OCI-LY3 (cell line): ENCODE results near the gene PGAM2.

Experiments used
- EZH2phosphoT487 ChIP-seq: fragments of 200-600 bp; shearing (Covaris generic); IDR thresholded peaks from 2 replicates; pipeline ENCODE4 v1.6.1; 2018; ENCODE audit warnings: antibody characterized with exemption, mixed run types, low read depth
- TF ChIP-seq, protein P1 (sequence below): fragments of 200-600, 300-600 bp; sonication (generic); IDR thresholded peaks from 2 replicates; pipeline ENCODE4 v1.5.1; 2014; ENCODE audit warnings: antibody characterized with exemption, low read length, low read depth

DNA sequence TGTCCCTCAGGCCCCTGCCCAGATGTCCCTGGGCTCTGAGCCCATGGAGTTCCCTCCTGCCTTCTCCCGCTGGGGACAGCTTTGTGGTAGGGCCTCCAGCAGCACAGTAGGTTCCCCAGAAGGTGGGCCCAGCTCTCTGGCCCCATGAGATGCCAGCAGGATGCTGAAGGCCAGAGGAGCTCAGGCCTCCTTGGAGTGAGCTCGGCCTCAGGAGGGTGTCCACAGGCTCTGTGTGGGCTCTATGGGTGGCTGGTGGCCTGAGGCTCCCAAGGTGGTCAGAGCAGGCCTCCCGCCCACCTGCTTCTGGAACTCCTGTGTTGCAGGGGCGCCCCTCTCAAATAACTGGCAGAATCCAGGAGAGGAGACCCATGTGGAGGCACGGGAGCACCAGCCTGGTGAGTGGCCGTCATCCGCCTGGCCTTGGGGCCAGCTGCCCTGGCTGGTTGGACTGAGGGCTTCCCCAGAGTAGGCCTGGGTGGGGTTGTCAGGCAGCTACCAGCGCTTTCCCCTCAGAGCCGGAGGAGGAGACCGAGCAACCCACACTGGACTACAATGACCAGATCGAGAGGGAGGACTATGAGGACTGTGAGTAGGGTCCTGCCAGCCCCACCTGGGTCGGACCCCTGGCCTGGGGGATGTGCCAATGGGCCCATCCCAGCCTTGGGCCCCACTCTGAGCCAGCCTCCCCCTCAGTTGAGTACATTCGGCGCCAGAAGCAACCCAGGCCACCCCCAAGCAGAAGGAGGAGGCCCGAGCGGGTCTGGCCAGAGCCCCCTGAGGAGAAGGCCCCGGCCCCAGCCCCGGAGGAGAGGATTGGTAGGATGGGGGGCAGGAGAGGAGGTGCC lies 42.0 kb upstream of the PGAM2 start:
- TF ChIP-seq, protein P1, sequence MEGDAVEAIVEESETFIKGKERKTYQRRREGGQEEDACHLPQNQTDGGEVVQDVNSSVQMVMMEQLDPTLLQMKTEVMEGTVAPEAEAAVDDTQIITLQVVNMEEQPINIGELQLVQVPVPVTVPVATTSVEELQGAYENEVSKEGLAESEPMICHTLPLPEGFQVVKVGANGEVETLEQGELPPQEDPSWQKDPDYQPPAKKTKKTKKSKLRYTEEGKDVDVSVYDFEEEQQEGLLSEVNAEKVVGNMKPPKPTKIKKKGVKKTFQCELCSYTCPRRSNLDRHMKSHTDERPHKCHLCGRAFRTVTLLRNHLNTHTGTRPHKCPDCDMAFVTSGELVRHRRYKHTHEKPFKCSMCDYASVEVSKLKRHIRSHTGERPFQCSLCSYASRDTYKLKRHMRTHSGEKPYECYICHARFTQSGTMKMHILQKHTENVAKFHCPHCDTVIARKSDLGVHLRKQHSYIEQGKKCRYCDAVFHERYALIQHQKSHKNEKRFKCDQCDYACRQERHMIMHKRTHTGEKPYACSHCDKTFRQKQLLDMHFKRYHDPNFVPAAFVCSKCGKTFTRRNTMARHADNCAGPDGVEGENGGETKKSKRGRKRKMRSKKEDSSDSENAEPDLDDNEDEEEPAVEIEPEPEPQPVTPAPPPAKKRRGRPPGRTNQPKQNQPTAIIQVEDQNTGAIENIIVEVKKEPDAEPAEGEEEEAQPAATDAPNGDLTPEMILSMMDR: no peak
- no peak for TF ChIP-seq EZH2phosphoT487
